ENCODE results near the gene TTC4. TPM values are rescaled to one million over a fixed set of nuclear protein-coding genes. Genes with fewer than 3 reads are reported as not detected.

TTC4 gene
- total RNA-seq, 4 donors from 2014 or later, result 16.7 to 59.9 (median 18.2) TPM

GRCh38 chr1:54754486-54755285, 39.0 kb downstream of the TTC4 start:
- no peak for TF ChIP-seq EP300 (IDR thresholded peaks at IDR 0.05)
- no peak for TF ChIP-seq POLR2A (IDR thresholded peaks at IDR 0.05)
- TF ChIP-seq CTCF (IDR thresholded peaks at IDR 0.05), result no peak
- DNase-seq (ENCODE audit: low spot score in 2 of 2), result no peak
- H3K9me3 ChIP-seq, result no peaks in the 10 kb centered on the region
- H3K4me1 ChIP-seq, result no peaks in the 10 kb centered on the region
- H3K27ac ChIP-seq, result no peak overlapping the region
- H3K4me3 ChIP-seq, result no peak overlapping the region
- H3K36me3 ChIP-seq, result peaks cover 28% of the 10 kb centered on the region
- 87% methylated on average over 16 of the region's 25 CpGs for WGBS
- no peaks in the 10 kb centered on the region for H3K27me3 ChIP-seq

DNA sequence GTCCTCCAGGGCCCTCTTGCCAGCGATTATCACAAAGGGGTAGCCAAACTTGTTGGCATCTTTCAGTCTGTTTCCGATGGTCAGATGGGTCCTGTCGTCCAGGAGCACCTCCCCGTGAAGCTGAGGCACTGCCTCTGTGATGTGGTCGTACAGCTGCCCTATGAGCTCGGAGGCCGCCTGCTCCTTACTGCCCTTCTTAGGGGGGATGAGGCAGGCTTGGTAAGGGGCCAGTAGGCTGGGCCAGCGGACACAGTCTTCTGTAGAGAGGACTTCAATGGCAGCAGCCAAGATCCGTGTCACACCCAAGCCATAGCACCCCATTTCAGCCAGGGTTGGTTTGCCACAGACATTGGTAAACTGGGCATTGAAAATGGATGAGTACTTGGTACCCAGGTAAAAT, 42.2 kb downstream of the TTC4 start:
- no peak overlapping the region for H3K4me3 ChIP-seq
- H3K4me1 ChIP-seq, result peaks cover 1% of the 10 kb centered on the region
- H3K36me3 ChIP-seq, result peaks cover 28% of the 10 kb centered on the region
- TF ChIP-seq POLR2AphosphoS5 (IDR thresholded peaks at IDR 0.05), result no peak
- TF ChIP-seq POLR2A (IDR thresholded peaks at IDR 0.05), result no peak
- no peak for TF ChIP-seq EP300 (IDR thresholded peaks at IDR 0.05)
- TF ChIP-seq CTCF (IDR thresholded peaks at IDR 0.05), result no peak
- no peaks in the 10 kb centered on the region for H3K27me3 ChIP-seq
- no peak for DNase-seq (ENCODE audit: low spot score in 2 of 2)
- H3K27ac ChIP-seq, result no peak overlapping the region
- H3K9me3 ChIP-seq, result no peaks in the 10 kb centered on the region
- WGBS, result 94% methylated on average over 6 of the region's 9 CpGs

DNA sequence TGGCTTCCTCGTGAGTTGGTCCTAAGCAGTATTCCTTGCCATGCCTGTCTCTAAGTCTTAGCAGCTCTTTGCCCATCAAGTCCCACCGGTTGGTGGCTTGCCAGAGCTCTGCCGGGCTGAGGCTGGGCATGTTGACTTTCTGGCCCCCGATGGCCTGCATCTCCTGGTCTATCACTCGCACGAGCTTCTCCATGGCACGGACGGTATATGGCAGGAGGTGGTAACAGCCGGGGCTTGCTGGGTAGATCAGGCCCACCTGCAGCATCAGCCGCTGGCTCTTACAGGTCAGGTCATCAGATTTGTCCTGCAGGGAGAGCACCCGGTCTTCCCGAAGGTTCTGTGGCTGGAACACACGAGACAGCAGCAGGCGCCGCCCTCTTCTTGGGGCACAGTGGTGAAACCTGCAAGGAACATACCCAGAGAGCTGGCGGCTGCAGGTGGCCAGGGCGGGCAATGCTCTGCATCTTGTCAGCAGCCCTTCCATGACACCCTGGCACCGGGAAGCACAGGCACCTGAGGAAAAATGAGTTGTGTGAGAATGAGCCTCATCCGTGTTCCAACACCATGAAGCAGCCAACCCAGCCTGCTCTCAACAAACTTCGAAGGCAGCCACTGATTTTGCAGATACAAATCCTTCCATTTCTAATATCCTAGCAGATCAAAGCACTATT, 43.2 kb downstream of the TTC4 start:
- Histone ChIP-seq H3K36me3 (peaks cover 28% of the 10 kb centered on the region), H3K27ac (no peak overlapping the region), H3K27me3 (no peaks in the 10 kb centered on the region), H3K9me3 (no peaks in the 10 kb centered on the region), H3K4me1 (peaks cover 11% of the 10 kb centered on the region), H3K4me3 (no peak overlapping the region)
- WGBS, result 95% methylated on average over 12 of the region's 20 CpGs
- TF ChIP-seq POLR2AphosphoS5 (IDR thresholded peaks at IDR 0.05), result no peak
- TF ChIP-seq CTCF (IDR thresholded peaks at IDR 0.05), result no peak
- no peak for TF ChIP-seq EP300 (IDR thresholded peaks at IDR 0.05)
- DNase-seq (ENCODE audit: low spot score in 2 of 2), result no peak

DNA sequence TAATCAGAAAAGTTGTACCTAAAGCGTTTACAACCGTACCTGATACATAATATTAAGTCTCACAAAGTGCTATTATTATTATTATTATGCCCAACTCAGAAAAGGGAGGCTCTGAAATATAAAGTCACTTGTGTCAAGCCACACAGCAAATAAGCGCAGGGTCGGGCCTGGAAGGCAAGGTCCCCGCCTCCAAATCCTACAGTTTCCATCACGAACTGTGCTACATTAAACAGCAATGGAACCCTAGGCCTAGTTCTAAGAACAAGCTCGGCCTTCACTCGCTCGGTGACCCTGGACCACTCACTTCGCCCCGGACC, 48.1 kb downstream of the TTC4 start:
- no peak for DNase-seq (ENCODE audit: low spot score in 2 of 2)
- WGBS, result 2% methylated on average over 11 of the region's 11 CpGs

More for the DNA sequence above, 48.1 kb downstream of the TTC4 start:
- no peaks in the 10 kb centered on the region for H3K27me3 ChIP-seq
- H3K36me3 ChIP-seq, result peaks cover 3% of the 10 kb centered on the region
- H3K27ac ChIP-seq, result peak overlapping the region; percentile 76
- no peaks in the 10 kb centered on the region for H3K9me3 ChIP-seq
- TF ChIP-seq EP300 (IDR thresholded peaks at IDR 0.05) (no peak), CTCF (IDR thresholded peaks at IDR 0.05) (no peak), POLR2A (IDR thresholded peaks at IDR 0.05) (no peak), POLR2AphosphoS5 (IDR thresholded peaks at IDR 0.05) (no peak)
- H3K4me3 ChIP-seq, result peak overlapping the region; percentile 81
- peaks cover 17% of the 10 kb centered on the region for H3K4me1 ChIP-seq

Measured in suprapubic skin (tissue), 4 donors.